GM19395 (cell line): ENCODE results near the gene ASL.
"Not testable (repeated sequence)": the region's sequence is repeated elsewhere in the genome, so short reads cannot be mapped to it uniquely, and the experiment has no call there.

Experiments
- ATAC-seq: cut with Tn5 transposase; IDR thresholded peaks from one replicate; pipeline ENCODE4 v1.9.1; 2021; ENCODE audit warnings: mild to moderate bottlenecking, moderate library complexity; ENCODE audit not compliant: unreplicated experiment

Gene ASL

GRCh38 chr7:66072208-66072607 lies 3.4 kb upstream of the ASL start:
- ATAC-seq = not testable (repeated sequence)

- no peak for ATAC-seq
These were observed 1.1 kb downstream of the ASL start for GRCh38 chr7:66076462-66077329.

- ATAC-seq = no peak
These were observed 2.4 kb downstream of the ASL start for GRCh38 chr7:66078067-66078466.

GRCh38 chr7:66082083-66082482 lies 6.5 kb downstream of the ASL start:
- ATAC-seq = no peak

GRCh38 chr7:66082886-66083415 lies 7.3 kb downstream of the ASL start:
- no peak for ATAC-seq

GRCh38 chr7:66083677-66084076 lies 8.1 kb downstream of the ASL start:
- ATAC-seq = no peak

- no peak for ATAC-seq
These were observed 13.5 kb downstream of the ASL start for GRCh38 chr7:66088861-66089838.

- no peak for ATAC-seq
These were observed 17.0 kb downstream of the ASL start for GRCh38 chr7:66092654-66093053.

GRCh38 chr7:66095010-66095409 lies 19.4 kb downstream of the ASL start:
- ATAC-seq = no peak

- no peak for ATAC-seq
These were observed 23.6 kb downstream of the ASL start for GRCh38 chr7:66099232-66099550.

- ATAC-seq = peak; percentile 84
These were observed 24.2 kb downstream of the ASL start for GRCh38 chr7:66099551-66100407.

GRCh38 chr7:66100408-66101050 lies 24.9 kb downstream of the ASL start:
- ATAC-seq = peak; percentile 25

- ATAC-seq = not testable (repeated sequence)
These were observed 26.5 kb downstream of the ASL start for GRCh38 chr7:66102168-66102567.

GRCh38 chr7:66103994-66104393 lies 28.4 kb downstream of the ASL start:
- ATAC-seq = not testable (repeated sequence)

GRCh38 chr7:66105263-66105748 lies 29.7 kb downstream of the ASL start:
- no peak for ATAC-seq

GRCh38 chr7:66108410-66108809 lies 32.8 kb downstream of the ASL start:
- ATAC-seq = not testable (repeated sequence)

GRCh38 chr7:66110856-66111255 lies 35.2 kb downstream of the ASL start:
- no peak for ATAC-seq

GRCh38 chr7:66114743-66115649 lies 39.4 kb downstream of the ASL start, which contains the start of gene CRCP:
TSS of gene CRCP (plus strand) at chr7:66114847. CDS start at chr7:66114963, 116 bp downstream.
- peak; percentile 92 for ATAC-seq
